Adrenal gland (tissue), 5 donors: ENCODE data around the gene PCDH12.

Source experiments
- POLR2A ChIP-seq, 2 donors: fragments of 450-650 bp; IDR thresholded peaks; one replicate each; pipeline ENCODE4 v1.6.1; 2017; ENCODE audit warnings: antibody characterized with exemption in 2 of 2, mild to moderate bottlenecking in 2 of 2, moderate library complexity in 1 of 2
- TF ChIP-seq, protein P1 (sequence below), 6 experiments: fragments of 450-650 bp in 4 of 6; fragments of 200-600 bp in 2 of 6; sonication (generic) in 1 of 6; IDR thresholded peaks; 1 replicate in 5 of 6; 2 replicates in 1 of 6; pipeline versions ENCODE4 v1.5.1 to v1.8.0; 2016 to 2021; ENCODE audit warnings: antibody characterized with exemption in 6 of 6, mild to moderate bottlenecking in 2 of 6, moderate library complexity in 1 of 6
- donor health status: DM: no; HTN: no; CAD: no.

- TF ChIP-seq, protein P1, sequence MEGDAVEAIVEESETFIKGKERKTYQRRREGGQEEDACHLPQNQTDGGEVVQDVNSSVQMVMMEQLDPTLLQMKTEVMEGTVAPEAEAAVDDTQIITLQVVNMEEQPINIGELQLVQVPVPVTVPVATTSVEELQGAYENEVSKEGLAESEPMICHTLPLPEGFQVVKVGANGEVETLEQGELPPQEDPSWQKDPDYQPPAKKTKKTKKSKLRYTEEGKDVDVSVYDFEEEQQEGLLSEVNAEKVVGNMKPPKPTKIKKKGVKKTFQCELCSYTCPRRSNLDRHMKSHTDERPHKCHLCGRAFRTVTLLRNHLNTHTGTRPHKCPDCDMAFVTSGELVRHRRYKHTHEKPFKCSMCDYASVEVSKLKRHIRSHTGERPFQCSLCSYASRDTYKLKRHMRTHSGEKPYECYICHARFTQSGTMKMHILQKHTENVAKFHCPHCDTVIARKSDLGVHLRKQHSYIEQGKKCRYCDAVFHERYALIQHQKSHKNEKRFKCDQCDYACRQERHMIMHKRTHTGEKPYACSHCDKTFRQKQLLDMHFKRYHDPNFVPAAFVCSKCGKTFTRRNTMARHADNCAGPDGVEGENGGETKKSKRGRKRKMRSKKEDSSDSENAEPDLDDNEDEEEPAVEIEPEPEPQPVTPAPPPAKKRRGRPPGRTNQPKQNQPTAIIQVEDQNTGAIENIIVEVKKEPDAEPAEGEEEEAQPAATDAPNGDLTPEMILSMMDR (IDR thresholded peaks at IDR 0.05) = no peak
- no peak for TF ChIP-seq POLR2A (IDR thresholded peaks at IDR 0.05)
Measured at GRCh38 chr5:141914797-141915196, 43.2 kb downstream of the PCDH12 start.
